SJSA1 (cell line): ENCODE results near the gene YEATS4. TPM values are rescaled to one million over a fixed set of nuclear protein-coding genes. Genes with fewer than 3 reads are reported as not detected.

ENCODE experiments used
- DNase-seq, 2 experiments: peaks; one replicate each; pipeline ENCODE4 v3.0.0-alpha.2; 2015 to 2020; ENCODE audit warnings: low spot score in 2 of 2, low read depth in 1 of 2
- H3K27ac ChIP-seq: fragments of 250-450 bp; sonication (Bioruptor Pico); 2 replicates; pipeline ENCODE4 v1.5.1; 2020; ENCODE audit warnings: mild to moderate bottlenecking, moderate library complexity
- H3K27me3 ChIP-seq: fragments of 250-450 bp; sonication (Bioruptor Pico); replicated peaks from 2 replicates; pipeline ENCODE4 v1.5.1; 2020; ENCODE audit warnings: mild to moderate bottlenecking, moderate library complexity
- H3K36me3 ChIP-seq: fragments of 250-450 bp; sonication (Bioruptor Pico); 2 replicates; pipeline ENCODE4 v1.5.1; 2020; ENCODE audit warnings: mild to moderate bottlenecking
- H3K4me1 ChIP-seq: fragments of 250-450 bp; sonication (Bioruptor Pico); replicated peaks from 2 replicates; pipeline ENCODE4 v1.6.1; 2021; ENCODE audit warnings: mild to moderate bottlenecking
- H3K4me3 ChIP-seq: fragments of 250-450 bp; sonication (Bioruptor Pico); 2 replicates; pipeline ENCODE4 v1.5.1; 2020; ENCODE audit warnings: mild to moderate bottlenecking
- H3K9me3 ChIP-seq: fragments of 250-450 bp; sonication (Bioruptor Pico); replicated peaks from 2 replicates; pipeline ENCODE4 v1.5.1; 2020; ENCODE audit warnings: mild to moderate bottlenecking
- total RNA-seq: library from RNA; depleted of rRNA; stranded (reverse); fragments of >200 nt; shearing (Covaris generic); gene quantifications from 2 replicates; pipeline ENCODE4 v1.2.3, GENCODE V29; 2014

Gene YEATS4
- total RNA-seq, 1 experiment from 2014 or later: 29.6 TPM

GRCh38 chr12:69350002-69350626 is 9.4 kb upstream of the YEATS4 start:
- H3K4me1 ChIP-seq: no peaks in the 10 kb centered on the region
- H3K27me3 ChIP-seq: 0 out of 2 replicates have a peak, but pooled peaks cover 3% of the 10 kb centered on the region
- no peaks in the 10 kb centered on the region for H3K36me3 ChIP-seq
- no peak overlapping the region for H3K27ac ChIP-seq
- no peak for DNase-seq
- H3K9me3 ChIP-seq: no peaks in the 10 kb centered on the region
- H3K4me3 ChIP-seq: no peak overlapping the region

- Histone ChIP-seq H3K4me3 (no peak overlapping the region), H3K27ac (no peak overlapping the region)
- no peak for DNase-seq
Observed at GRCh38 chr12:69350777-69351176, 8.8 kb upstream of the YEATS4 start.

GRCh38 chr12:69351462-69352236 is 7.9 kb upstream of the YEATS4 start:
- H3K27me3 ChIP-seq: 0 out of 2 replicates have a peak, but pooled peaks cover 3% of the 10 kb centered on the region
- no peaks in the 10 kb centered on the region for H3K36me3 ChIP-seq
- DNase-seq: no peak
- no peaks in the 10 kb centered on the region for H3K4me1 ChIP-seq
- no peaks in the 10 kb centered on the region for H3K9me3 ChIP-seq
- no peak overlapping the region for H3K4me3 ChIP-seq
- H3K27ac ChIP-seq: no peak overlapping the region

More at GRCh38 chr12:69350777-69351176, 8.8 kb upstream of the YEATS4 start:
- Histone ChIP-seq H3K9me3 (no peaks in the 10 kb centered on the region), H3K27me3 (0 out of 2 replicates have a peak, but pooled peaks cover 3% of the 10 kb centered on the region), H3K36me3 (no peaks in the 10 kb centered on the region), H3K4me1 (no peaks in the 10 kb centered on the region)

- no peak for DNase-seq
- Histone ChIP-seq H3K9me3 (no peaks in the 10 kb centered on the region), H3K27ac (no peak overlapping the region), H3K27me3 (0 out of 2 replicates have a peak, but pooled peaks cover 3% of the 10 kb centered on the region), H3K4me1 (0 out of 2 replicates have a peak, but pooled peaks cover 4% of the 10 kb centered on the region), H3K4me3 (no peak overlapping the region), H3K36me3 (no peaks in the 10 kb centered on the region)
Observed at GRCh38 chr12:69352904-69353303, 6.6 kb upstream of the YEATS4 start.

GRCh38 chr12:69354172-69354555 is 5.4 kb upstream of the YEATS4 start:
- DNase-seq: no peak
- Histone ChIP-seq H3K36me3 (no peaks in the 10 kb centered on the region), H3K27ac (no peak overlapping the region), H3K9me3 (no peaks in the 10 kb centered on the region), H3K4me3 (no peak overlapping the region), H3K4me1 (peaks cover 8% of the 10 kb centered on the region), H3K27me3 (0 out of 2 replicates have a peak, but pooled peaks cover 3% of the 10 kb centered on the region)

- peaks cover 1% of the 10 kb centered on the region; the same call in 1 of the 2 replicates for H3K36me3 ChIP-seq
- H3K4me3 ChIP-seq: no peak overlapping the region
- H3K4me1 ChIP-seq: peaks cover 10% of the 10 kb centered on the region
- H3K9me3 ChIP-seq: no peaks in the 10 kb centered on the region
- no peak for DNase-seq
- 0 out of 2 replicates have a peak, but pooled peaks cover 3% of the 10 kb centered on the region for H3K27me3 ChIP-seq
- H3K27ac ChIP-seq: no peak overlapping the region
Observed at GRCh38 chr12:69354556-69355187, 4.9 kb upstream of the YEATS4 start.

GRCh38 chr12:69355363-69356028 is 4.0 kb upstream of the YEATS4 start:
- no peaks in the 10 kb centered on the region for H3K9me3 ChIP-seq
- no peak overlapping the region for H3K4me3 ChIP-seq
- no peaks in the 10 kb centered on the region for H3K27me3 ChIP-seq
- no peak for DNase-seq
- H3K4me1 ChIP-seq: peaks cover 10% of the 10 kb centered on the region
- H3K36me3 ChIP-seq: peaks cover 4% of the 10 kb centered on the region; the same call in 1 of the 2 replicates
- no peak overlapping the region for H3K27ac ChIP-seq

GRCh38 chr12:69360348-69360672 is 767 bp downstream of the YEATS4 start:
- peaks cover 15% of the 10 kb centered on the region; the same call in 1 of the 2 replicates for H3K36me3 ChIP-seq
- H3K27me3 ChIP-seq: no peaks in the 10 kb centered on the region
- peaks cover 10% of the 10 kb centered on the region for H3K4me1 ChIP-seq
- no peaks in the 10 kb centered on the region for H3K9me3 ChIP-seq
- H3K4me3 ChIP-seq: peak overlapping the region; percentile 79
- no peak for DNase-seq
- peak overlapping the region; percentile 98 for H3K27ac ChIP-seq

GRCh38 chr12:69366796-69367195 is 7.3 kb downstream of the YEATS4 start:
- no peaks in the 10 kb centered on the region for H3K4me1 ChIP-seq
- H3K36me3 ChIP-seq: peaks cover 31% of the 10 kb centered on the region
- no peak for DNase-seq
- H3K27ac ChIP-seq: no peak overlapping the region
- H3K4me3 ChIP-seq: no peak overlapping the region
- no peaks in the 10 kb centered on the region for H3K27me3 ChIP-seq
- no peaks in the 10 kb centered on the region for H3K9me3 ChIP-seq

GRCh38 chr12:69368171-69368570 is 8.6 kb downstream of the YEATS4 start:
- H3K27me3 ChIP-seq: no peaks in the 10 kb centered on the region
- peaks cover 41% of the 10 kb centered on the region for H3K36me3 ChIP-seq
- H3K4me1 ChIP-seq: no peaks in the 10 kb centered on the region
- no peak for DNase-seq
- no peak overlapping the region for H3K4me3 ChIP-seq
- no peak overlapping the region for H3K27ac ChIP-seq
- no peaks in the 10 kb centered on the region for H3K9me3 ChIP-seq

GRCh38 chr12:69383074-69383473 is 23.5 kb downstream of the YEATS4 start:
- H3K9me3 ChIP-seq: no peaks in the 10 kb centered on the region

GRCh38 chr12:69385038-69385437 is 25.5 kb downstream of the YEATS4 start:
- Histone ChIP-seq H3K4me1 (peaks cover 4% of the 10 kb centered on the region; the same call in 1 of the 2 replicates), H3K27ac (no peak overlapping the region), H3K9me3 (no peaks in the 10 kb centered on the region), H3K27me3 (no peaks in the 10 kb centered on the region), H3K36me3 (peaks cover 3% of the 10 kb centered on the region; the same call in 1 of the 2 replicates), H3K4me3 (no peak overlapping the region)
- no peak for DNase-seq

More at GRCh38 chr12:69383074-69383473, 23.5 kb downstream of the YEATS4 start:
- Histone ChIP-seq H3K4me1 (no peaks in the 10 kb centered on the region), H3K27me3 (no peaks in the 10 kb centered on the region), H3K36me3 (peaks cover 8% of the 10 kb centered on the region), H3K4me3 (no peak overlapping the region), H3K27ac (no peak overlapping the region)
- DNase-seq: no peak

- Histone ChIP-seq H3K4me3 (no peak overlapping the region), H3K9me3 (no peaks in the 10 kb centered on the region)
Observed at GRCh38 chr12:69386921-69387320, 27.4 kb downstream of the YEATS4 start.

More at GRCh38 chr12:69386921-69387320, 27.4 kb downstream of the YEATS4 start:
- Histone ChIP-seq H3K27me3 (no peaks in the 10 kb centered on the region), H3K27ac (no peak overlapping the region), H3K36me3 (peaks cover 15% of the 10 kb centered on the region), H3K4me1 (peaks cover 4% of the 10 kb centered on the region; the same call in 1 of the 2 replicates)
- no peak for DNase-seq
